ENCODE measurements around the gene CELA3B. TPM values are rescaled to one million over a fixed set of nuclear protein-coding genes. Genes with fewer than 3 reads are reported as not detected.

Gene CELA3B
- total and polyA plus RNA-seq, 2 of the 13 experiments (the other 11 are each of a cell fraction or from before 2014, with no cell fraction given): 0.34 TPM; not detected in 1

DNA sequence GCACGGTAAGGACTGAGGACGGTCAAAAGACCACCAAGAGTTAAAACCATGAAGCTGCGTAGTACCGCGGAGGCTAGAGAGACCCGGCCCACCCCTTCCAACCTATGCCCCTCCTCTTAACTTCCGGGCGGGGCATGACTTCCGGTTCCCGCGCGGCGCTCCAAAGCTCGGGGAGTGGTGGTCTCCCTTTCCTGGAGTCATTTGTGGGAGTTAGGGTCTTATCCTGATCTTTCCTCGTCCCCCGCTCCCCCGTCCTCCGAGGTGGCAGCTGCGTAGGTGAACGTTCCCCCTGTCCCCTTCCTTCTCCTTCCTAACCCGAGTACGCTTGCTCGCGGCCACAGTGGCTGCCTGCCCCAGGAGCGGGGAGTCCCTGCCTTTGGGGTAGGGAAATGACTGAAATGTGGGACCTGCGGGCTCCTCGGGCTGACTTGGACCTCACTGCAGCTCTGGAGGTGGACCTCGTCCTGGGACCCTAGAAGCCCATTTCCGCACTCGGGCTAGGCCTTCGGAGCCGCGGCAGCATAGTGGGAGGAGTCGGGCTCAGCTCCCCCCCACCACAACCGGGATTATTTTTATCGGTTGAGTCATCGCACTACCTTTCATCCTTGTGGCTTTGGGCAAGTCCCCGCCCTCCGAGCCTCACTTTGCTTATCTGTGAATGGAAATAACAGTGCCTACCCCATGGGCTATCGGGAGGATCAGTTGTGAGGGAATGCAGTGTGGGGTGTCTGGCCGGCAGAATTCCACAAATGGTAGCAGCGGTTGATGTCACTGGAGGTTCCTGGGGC lies 48.7 kb downstream of the CELA3B start (continued):
- TF ChIP-seq, protein P1, sequence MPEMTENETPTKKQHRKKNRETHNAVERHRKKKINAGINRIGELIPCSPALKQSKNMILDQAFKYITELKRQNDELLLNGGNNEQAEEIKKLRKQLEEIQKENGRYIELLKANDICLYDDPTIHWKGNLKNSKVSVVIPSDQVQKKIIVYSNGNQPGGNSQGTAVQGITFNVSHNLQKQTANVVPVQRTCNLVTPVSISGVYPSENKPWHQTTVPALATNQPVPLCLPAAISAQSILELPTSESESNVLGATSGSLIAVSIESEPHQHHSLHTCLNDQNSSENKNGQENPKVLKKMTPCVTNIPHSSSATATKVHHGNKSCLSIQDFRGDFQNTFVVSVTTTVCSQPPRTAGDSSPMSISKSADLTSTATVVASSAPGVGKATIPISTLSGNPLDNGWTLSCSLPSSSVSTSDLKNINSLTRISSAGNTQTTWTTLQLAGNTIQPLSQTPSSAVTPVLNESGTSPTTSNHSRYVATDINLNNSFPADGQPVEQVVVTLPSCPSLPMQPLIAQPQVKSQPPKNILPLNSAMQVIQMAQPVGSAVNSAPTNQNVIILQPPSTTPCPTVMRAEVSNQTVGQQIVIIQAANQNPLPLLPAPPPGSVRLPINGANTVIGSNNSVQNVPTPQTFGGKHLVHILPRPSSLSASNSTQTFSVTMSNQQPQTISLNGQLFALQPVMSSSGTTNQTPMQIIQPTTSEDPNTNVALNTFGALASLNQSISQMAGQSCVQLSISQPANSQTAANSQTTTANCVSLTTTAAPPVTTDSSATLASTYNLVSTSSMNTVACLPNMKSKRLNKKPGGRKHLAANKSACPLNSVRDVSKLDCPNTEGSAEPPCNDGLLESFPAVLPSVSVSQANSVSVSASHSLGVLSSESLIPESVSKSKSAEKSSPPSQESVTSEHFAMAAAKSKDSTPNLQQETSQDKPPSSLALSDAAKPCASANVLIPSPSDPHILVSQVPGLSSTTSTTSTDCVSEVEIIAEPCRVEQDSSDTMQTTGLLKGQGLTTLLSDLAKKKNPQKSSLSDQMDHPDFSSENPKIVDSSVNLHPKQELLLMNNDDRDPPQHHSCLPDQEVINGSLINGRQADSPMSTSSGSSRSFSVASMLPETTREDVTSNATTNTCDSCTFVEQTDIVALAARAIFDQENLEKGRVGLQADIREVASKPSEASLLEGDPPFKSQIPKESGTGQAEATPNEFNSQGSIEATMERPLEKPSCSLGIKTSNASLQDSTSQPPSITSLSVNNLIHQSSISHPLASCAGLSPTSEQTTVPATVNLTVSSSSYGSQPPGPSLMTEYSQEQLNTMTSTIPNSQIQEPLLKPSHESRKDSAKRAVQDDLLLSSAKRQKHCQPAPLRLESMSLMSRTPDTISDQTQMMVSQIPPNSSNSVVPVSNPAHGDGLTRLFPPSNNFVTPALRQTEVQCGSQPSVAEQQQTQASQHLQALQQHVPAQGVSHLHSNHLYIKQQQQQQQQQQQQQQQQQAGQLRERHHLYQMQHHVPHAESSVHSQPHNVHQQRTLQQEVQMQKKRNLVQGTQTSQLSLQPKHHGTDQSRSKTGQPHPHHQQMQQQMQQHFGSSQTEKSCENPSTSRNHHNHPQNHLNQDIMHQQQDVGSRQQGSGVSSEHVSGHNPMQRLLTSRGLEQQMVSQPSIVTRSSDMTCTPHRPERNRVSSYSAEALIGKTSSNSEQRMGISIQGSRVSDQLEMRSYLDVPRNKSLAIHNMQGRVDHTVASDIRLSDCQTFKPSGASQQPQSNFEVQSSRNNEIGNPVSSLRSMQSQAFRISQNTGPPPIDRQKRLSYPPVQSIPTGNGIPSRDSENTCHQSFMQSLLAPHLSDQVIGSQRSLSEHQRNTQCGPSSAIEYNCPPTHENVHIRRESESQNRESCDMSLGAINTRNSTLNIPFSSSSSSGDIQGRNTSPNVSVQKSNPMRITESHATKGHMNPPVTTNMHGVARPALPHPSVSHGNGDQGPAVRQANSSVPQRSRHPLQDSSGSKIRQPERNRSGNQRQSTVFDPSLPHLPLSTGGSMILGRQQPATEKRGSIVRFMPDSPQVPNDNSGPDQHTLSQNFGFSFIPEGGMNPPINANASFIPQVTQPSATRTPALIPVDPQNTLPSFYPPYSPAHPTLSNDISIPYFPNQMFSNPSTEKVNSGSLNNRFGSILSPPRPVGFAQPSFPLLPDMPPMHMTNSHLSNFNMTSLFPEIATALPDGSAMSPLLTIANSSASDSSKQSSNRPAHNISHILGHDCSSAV (CRISPR knock-in tag; IDR thresholded peaks at IDR 0.05; ENCODE audit: borderline replicate concordance): no peak
- TF ChIP-seq RAD21 (CRISPR knock-in tag; IDR thresholded peaks at IDR 0.05) (no peak), ZBTB38 (CRISPR knock-in tag; IDR thresholded peaks at IDR 0.05) (0 out of 2 replicates have a peak, but pooled peaks have one; percentile 24), ZNF343 (CRISPR knock-in tag; IDR thresholded peaks at IDR 0.05) (no peak), DNMT1 (CRISPR knock-in tag; IDR thresholded peaks at IDR 0.05) (no peak), KAT8 (CRISPR knock-in tag; IDR thresholded peaks at IDR 0.05) (peak; percentile 86), THRA (CRISPR knock-in tag; IDR thresholded peaks at IDR 0.05; ENCODE audit: borderline replicate concordance) (peak; percentile 40; the same call in 1 of the 2 replicates), ZNF709 (CRISPR knock-in tag; IDR thresholded peaks at IDR 0.05) (peak; percentile 71; the same call in 1 of the 2 replicates), ISL2 (CRISPR knock-in tag; IDR thresholded peaks at IDR 0.05) (peak; percentile 60; the same call in 1 of the 2 replicates), KAT7 (CRISPR knock-in tag; IDR thresholded peaks at IDR 0.05; ENCODE audit: borderline replicate concordance) (peak; percentile 27; the same call in 1 of the 2 replicates), CREB3 (CRISPR knock-in tag; IDR thresholded peaks at IDR 0.05) (peak; percentile 81; the same call in 1 of the 2 replicates), FOXC1 (CRISPR knock-in tag; IDR thresholded peaks at IDR 0.05; ENCODE audit: borderline replicate concordance) (peak; percentile 69), ARNT (IDR thresholded peaks at IDR 0.05) (no peak), CREBL2 (CRISPR knock-in tag; IDR thresholded peaks at IDR 0.05; ENCODE audit: borderline replicate concordance) (0 out of 2 replicates have a peak, but pooled peaks have one; percentile 24), RBAK (CRISPR knock-in tag; IDR thresholded peaks at IDR 0.05) (peak; percentile 63; the same call in 1 of the 2 replicates)
- TF ChIP-seq, protein P2, sequence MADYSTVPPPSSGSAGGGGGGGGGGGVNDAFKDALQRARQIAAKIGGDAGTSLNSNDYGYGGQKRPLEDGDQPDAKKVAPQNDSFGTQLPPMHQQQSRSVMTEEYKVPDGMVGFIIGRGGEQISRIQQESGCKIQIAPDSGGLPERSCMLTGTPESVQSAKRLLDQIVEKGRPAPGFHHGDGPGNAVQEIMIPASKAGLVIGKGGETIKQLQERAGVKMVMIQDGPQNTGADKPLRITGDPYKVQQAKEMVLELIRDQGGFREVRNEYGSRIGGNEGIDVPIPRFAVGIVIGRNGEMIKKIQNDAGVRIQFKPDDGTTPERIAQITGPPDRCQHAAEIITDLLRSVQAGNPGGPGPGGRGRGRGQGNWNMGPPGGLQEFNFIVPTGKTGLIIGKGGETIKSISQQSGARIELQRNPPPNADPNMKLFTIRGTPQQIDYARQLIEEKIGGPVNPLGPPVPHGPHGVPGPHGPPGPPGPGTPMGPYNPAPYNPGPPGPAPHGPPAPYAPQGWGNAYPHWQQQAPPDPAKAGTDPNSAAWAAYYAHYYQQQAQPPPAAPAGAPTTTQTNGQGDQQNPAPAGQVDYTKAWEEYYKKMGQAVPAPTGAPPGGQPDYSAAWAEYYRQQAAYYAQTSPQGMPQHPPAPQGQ (CRISPR knock-in tag; IDR thresholded peaks at IDR 0.05; ENCODE audit: borderline replicate concordance): no peak

All from HepG2 (cell line).